Lower leg skin (tissue), 4 donors: ENCODE measurements around the gene CKS1B. TPM values are rescaled to one million over a fixed set of nuclear protein-coding genes. Genes with fewer than 3 reads are reported as not detected.

Experiments
- DNase-seq, 2 donors: peaks; one replicate each; pipeline ENCODE4 v3.0.0-alpha.2; 2019; ENCODE audit warnings: low spot score in 2 of 2
- H3K4me3 ChIP-seq: fragments of 200-600 bp; sonication (generic); 2 replicates; pipeline ENCODE4 v1.5.1; 2017; ENCODE audit warnings: mild to moderate bottlenecking, low read depth; ENCODE audit not compliant: poor library complexity, severe bottlenecking
- POLR2A ChIP-seq, 2 donors: fragments of 450-650 bp; IDR thresholded peaks; one replicate each; pipeline ENCODE4 v1.6.1; 2016 to 2017; ENCODE audit warnings: antibody characterized with exemption in 2 of 2, mild to moderate bottlenecking in 1 of 2, moderate library complexity in 1 of 2
- WGBS, 2 donors: methylation state at CpG; one replicate each; pipeline ENCODE4 v1.1.5; 2018; 5-methylcytosine and 5-hydroxymethylcytosine counted together
- intact Hi-C: fragments of 100-400 bp; cut with DNase I; formaldehyde crosslinking; loops from one replicate; pipeline ENCODE4 v1.15.0; 2023; ENCODE audit warnings: low total_unique reads
- total RNA-seq, 4 donors: library from RNA; depleted of rRNA; stranded (reverse); fragments of >200 nt; gene quantifications; one replicate each; pipeline ENCODE4 v1.1.0, GENCODE V29; 2016
- TF ChIP-seq, protein P1 (sequence below), 3 donors: fragments of 450-650 bp; IDR thresholded peaks; one replicate each; pipeline ENCODE4 v1.5.1; 2016; ENCODE audit warnings: antibody characterized with exemption in 3 of 3, mild to moderate bottlenecking in 3 of 3, moderate library complexity in 2 of 3

Gene CKS1B
- total RNA-seq, 4 donors from 2014 or later = 40.0 to 58.7 (median 45.3) TPM

DNA sequence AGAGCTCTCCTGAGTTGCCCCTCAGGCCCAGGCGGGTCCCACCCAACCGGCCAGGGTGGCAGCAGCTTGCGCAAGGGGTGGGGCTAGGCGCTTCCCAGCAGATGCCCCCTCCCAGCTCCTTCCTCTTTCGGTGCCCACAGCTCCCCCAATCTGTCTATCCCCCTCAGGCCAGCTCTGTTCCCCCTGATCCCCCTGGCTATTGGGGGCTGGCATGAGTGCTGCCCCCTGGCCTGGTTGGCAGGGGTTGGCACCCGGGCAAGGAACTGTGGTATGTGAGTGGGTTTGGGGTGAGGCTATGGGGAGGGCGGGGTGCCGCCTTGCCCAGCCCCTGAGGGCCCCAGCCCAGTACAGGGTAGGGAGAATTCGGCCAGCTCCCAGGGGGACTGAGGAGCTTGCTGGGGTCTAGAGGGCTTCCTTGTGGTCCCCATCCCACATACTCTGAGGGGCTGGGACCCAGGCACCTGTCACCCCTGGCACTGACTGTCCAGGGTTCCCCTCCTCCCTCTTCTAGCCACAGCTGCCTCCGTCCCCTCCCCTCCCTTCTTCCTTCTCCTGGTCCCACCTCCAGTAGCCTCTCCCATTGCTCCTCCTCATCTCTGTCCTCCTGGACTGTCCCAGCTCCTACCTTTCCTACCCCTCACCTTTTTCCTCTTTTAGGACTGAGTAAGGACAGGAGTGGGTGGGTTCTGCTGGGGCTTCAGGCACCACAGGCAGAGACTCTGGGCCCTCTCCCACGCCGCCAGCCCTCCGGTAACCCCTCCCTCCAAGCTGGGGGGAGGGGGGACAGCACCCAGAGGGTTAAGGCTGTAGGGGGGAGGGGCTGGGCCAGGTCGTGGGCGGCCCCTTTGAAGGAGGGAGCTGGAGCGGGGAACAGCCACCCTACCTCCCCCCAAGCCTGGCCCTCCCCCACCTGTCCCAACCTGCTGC is 33.8 kb downstream of the CKS1B start:
- 34 to 41% methylated on average over 12 to 15 of the region's 16 CpGs for WGBS, 2 donors
- intact Hi-C loops = no loop called here
- DNase-seq = peak in 1 of 2 donors; percentile 95
- no peak for TF ChIP-seq POLR2A (IDR thresholded peaks at IDR 0.05)
- TF ChIP-seq, protein P1, sequence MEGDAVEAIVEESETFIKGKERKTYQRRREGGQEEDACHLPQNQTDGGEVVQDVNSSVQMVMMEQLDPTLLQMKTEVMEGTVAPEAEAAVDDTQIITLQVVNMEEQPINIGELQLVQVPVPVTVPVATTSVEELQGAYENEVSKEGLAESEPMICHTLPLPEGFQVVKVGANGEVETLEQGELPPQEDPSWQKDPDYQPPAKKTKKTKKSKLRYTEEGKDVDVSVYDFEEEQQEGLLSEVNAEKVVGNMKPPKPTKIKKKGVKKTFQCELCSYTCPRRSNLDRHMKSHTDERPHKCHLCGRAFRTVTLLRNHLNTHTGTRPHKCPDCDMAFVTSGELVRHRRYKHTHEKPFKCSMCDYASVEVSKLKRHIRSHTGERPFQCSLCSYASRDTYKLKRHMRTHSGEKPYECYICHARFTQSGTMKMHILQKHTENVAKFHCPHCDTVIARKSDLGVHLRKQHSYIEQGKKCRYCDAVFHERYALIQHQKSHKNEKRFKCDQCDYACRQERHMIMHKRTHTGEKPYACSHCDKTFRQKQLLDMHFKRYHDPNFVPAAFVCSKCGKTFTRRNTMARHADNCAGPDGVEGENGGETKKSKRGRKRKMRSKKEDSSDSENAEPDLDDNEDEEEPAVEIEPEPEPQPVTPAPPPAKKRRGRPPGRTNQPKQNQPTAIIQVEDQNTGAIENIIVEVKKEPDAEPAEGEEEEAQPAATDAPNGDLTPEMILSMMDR (IDR thresholded peaks at IDR 0.05) = no peak
- peak overlapping the region; percentile 42 for H3K4me3 ChIP-seq

DNA sequence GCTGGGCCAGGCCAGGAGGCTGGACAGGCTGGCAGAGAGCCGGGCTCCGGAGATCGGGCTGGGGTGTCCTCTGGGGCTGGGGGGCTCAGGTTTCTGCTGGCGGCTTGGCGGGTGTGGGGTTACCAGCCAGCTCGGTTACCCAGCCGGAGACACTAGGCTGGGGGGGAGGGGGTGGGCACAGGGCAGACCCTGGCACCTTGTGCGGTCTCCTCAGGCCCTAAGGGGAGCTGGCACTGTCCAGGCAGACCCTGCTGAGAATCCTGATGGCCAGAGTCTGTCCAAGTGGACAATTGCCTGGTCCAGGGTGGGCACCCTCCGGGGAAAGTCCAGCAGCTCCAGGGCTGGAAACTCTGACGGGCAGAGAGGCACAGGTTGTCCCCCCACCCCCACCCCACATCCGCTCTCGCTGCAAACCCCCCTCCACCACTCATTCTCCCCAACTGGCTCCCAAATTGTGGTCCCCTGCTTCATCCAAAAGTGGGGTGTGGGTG is 34.8 kb downstream of the CKS1B start:
- WGBS, 2 donors = 41 to 46% methylated on average over 12 of the region's 12 CpGs
- TF ChIP-seq POLR2A (IDR thresholded peaks at IDR 0.05) = no peak
- TF ChIP-seq, protein P1 (IDR thresholded peaks at IDR 0.05) = no peak
- intact Hi-C loops = no loop called here
- H3K4me3 ChIP-seq = peak overlapping the region; percentile 42
- DNase-seq = peak in 1 of 2 donors; percentile 89

DNA sequence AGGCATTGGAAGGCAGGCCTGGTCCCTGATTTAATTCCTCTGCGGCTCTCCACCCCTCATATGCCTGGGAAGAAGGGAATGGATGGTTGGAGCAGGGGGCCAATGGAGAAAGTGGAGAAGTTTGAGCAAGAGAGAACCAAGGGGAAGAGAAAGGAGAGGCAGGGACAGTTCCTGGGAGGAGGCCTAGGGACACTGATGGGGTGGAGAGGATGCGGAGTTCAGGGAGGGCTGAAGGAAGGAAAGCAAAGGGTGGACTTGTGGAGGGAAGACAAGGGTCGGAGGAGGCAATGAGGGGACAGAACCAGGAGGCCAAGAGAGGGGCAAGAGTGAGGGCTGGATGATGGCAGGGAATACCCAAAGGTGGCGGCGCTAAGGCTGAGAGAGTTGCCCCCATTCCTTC is 35.3 kb downstream of the CKS1B start:
- no peak for TF ChIP-seq POLR2A (IDR thresholded peaks at IDR 0.05)
- TF ChIP-seq, protein P1 (IDR thresholded peaks at IDR 0.05) = no peak
- intact Hi-C loops = loop anchor here (10.0 kb wide), 1 partner anchor 45 kb away; the partner anchor contains the start of gene PYGO2

DNA sequence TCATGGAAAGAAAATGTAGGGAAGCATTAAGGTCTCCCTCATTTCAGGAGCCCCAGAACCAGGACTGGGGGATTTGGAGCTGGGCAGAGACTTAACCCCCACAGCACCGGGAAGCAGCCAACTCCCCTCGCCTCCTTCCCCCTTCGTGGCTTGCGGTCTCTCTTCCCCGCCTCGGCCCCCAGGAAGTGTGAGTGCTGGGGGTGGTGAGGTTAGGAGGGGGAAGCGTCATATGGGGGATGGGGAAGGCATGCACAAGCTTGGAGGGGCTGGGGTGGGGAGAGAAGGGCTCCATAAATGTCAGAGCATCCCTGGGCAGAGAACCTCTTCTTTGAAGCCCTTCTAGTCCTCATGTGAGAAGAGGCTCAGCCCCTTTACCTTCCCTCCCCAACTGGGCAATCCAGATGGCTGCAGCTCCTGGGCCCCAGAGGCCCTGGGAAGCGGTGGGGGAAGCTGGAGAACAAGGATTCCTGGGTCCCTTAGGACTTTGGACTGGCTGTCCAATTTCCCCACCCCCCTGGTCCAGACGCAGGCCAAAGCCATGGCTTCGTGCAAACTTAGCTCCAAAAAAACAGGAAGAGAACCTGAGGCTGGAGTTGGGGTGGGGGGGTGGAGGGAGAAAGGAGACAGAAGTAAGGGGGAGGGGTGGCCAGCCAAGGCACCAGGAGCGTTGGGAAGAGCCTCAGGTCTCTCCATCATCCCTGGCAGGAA is 35.9 kb downstream of the CKS1B start:
- 31 to 43% methylated on average over 11 of the region's 11 CpGs for WGBS, 2 donors
- intact Hi-C loops = loop anchor here (10.0 kb wide), 1 partner anchor 46 kb away; the partner anchor contains the start of gene PYGO2
- no peak for TF ChIP-seq POLR2A (IDR thresholded peaks at IDR 0.05)
- TF ChIP-seq, protein P1 (IDR thresholded peaks at IDR 0.05) = no peak
- H3K4me3 ChIP-seq = peak overlapping the region; percentile 20
- peak in 1 of 2 donors; percentile 86 for DNase-seq

More for the DNA sequence above, 35.3 kb downstream of the CKS1B start:
- 57 to 62% methylated on average over 5 of the region's 5 CpGs for WGBS, 2 donors
- no peak for DNase-seq
- peak overlapping the region; percentile 42 for H3K4me3 ChIP-seq

DNA sequence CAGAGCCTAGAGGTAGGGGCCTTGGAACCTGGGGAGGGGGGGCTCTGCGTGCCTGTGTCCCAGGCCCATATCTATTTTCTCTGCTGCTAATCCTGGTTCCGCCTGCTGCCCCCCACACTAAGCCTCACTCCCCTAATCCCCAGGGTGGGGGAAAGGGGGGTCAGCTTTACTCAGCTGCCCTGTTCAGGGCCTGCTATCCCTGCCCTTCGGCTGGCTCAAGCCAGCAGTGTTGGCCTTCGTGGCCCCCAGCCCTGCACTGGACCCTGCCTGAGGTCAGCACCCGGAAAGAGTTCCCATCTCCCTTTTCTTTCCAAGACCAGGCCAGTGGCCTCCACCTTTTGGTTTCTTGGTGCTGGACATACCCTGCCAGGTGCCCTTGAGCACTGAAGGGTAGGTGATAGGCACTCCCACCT is 36.5 kb downstream of the CKS1B start:
- TF ChIP-seq, protein P1 (IDR thresholded peaks at IDR 0.05) = no peak
- no peak for TF ChIP-seq POLR2A (IDR thresholded peaks at IDR 0.05)
- WGBS, 2 donors = 40 to 48% methylated on average over 5 of the region's 5 CpGs
- intact Hi-C loops = loop anchor here (10.0 kb wide), 1 partner anchor 46 kb away; the partner anchor contains the start of gene PYGO2
- DNase-seq = no peak
- H3K4me3 ChIP-seq = no peak overlapping the region
